GM18520 (cell line): Measurements from ENCODE around the gene CREB5.

Experiments
- ATAC-seq: cut with Tn5 transposase; IDR thresholded peaks from one replicate; pipeline ENCODE4 v1.9.1; 2021; ENCODE audit not compliant: unreplicated experiment

Gene CREB5

GRCh38 chr7:28406192-28406591 lies 6.1 kb upstream of the CREB5 start:
- ATAC-seq, result no peak

GRCh38 chr7:28407651-28408050 lies 4.7 kb upstream of the CREB5 start:
- no peak for ATAC-seq

DNA sequence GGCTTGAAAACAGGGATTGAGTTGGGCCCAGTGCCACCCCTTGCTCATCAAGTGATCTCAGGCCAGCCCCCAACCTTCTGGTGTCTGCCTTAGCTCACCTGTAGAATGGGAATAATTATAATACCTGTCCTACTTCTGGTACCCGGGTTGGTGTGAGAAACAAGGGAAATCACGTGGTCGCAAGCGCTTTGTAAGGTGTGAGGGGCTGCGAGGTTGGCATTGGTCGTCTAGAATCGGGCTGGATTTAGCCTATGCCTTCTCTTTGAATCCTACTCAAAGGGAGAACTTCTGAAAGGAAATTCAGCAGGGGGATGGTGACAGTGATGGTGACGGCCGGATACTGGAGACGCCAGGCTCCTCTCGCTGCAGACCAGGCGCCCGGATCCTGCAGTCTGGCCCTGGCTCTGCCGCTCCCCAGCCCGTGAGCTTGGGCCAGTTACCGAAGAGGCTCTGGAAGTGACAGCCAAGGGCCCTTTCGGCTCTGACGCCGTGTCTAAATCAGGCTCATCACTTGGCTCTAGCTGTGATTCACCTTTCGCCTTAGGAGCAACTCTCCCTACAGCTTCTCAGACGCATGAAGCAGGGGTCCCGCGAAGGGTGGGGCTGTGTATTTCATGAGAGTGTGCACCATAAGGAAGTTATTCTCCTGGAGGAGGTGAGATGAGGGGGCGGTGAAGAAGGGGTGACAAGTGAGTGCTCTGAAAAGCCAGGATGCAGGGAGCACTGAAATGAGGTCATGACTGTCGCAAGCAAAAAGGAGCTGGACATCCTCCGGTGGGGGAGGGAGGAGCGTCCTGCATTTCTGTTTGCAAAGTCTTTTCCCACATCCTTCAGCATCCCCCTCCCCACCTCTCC lies 4.0 kb upstream of the CREB5 start:
- no peak for ATAC-seq

DNA sequence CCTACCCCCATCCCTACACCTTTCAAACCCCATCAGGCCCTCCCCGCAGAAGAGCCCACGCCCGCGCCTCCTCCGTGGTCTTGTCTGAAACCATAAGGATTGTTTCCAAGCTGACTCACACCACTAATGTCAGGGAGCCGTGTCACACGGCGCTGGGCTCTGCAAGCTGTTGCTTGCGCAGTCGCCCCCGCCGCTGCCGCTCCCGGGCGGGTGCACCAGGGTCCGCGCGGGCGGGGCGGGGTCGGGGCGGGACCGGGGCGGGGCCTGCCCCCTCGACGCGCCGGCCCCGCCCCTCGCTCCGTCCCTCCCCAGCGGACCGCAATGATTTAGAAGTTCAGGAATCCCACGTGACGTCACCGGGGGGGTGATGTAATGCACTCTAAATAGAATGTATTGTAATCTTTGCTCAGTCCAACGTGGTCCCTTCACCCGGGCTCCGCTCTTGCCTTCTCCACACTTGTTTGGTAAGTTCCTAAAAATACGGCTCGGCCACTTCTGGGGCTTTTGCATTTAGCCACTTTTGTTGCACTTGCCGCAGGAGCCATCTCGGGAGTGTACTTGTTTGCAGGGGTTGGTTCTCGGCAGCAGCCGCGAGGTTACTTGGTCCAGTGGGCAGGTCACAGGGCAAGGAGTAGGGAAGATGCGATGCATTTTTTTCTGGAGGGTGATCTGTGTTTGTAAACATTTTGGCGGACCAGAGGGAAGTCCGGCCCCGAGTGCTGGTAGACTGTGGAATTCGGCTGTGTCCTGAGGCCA lies 3.2 kb upstream of the CREB5 start:
- no peak for ATAC-seq

DNA sequence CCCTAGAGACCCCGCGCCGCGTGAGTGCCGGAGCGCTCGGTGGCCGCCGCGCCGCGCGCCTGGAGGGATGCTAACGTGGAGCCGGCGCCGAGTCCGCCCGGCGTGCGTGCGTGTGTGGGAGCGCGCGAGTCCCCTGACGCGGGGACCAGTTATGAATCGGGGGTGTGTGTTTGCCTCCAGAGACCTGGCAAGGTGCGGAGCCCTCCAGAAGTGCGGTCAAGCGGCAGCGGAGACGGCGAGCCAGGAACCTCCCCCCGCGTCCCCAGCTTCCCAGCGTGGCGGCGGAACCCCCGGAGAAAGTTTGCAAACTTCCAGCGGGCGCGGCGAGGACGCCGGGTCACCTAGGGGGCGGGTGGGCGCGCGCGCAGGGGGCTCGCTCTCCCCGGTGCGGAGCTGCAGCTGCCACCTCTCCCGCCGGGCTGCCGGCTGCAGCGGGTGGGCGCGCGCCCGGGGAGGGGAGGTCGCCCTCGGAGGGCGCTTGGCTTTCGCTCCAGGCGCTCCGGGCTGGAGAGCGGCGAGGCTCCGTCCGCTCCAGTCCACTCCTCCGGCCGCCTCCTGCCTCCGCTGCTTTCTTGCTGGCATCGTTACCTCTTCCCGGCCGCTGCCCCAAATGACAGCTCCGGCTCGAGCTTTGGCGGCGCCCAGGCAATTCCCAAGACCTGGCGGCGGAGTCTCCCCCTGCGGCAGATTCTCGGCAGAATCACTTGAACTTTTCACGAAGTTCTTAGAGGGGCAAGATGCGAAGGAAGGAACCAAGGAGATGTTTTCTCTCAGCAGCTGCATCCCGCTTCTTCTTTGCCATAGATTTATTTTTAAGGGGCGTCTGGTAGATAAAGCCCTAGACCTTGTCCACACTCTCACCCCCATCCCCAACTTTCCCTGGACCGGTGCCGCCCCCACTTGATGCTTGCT lies 2.3 kb upstream of the CREB5 start:
- ATAC-seq, result no peak

- no peak for ATAC-seq
Measured at GRCh38 chr7:28410628-28411531, 1.4 kb upstream of the CREB5 start.

GRCh38 chr7:28413011-28413410 lies 693 bp downstream of the CREB5 start:
- ATAC-seq, result no peak

GRCh38 chr7:28414453-28414852 lies 2.1 kb downstream of the CREB5 start:
- no peak for ATAC-seq

GRCh38 chr7:28417321-28417940 lies 5.1 kb downstream of the CREB5 start:
- no peak for ATAC-seq

- no peak for ATAC-seq
Measured at GRCh38 chr7:28418311-28418710, 6.0 kb downstream of the CREB5 start.

DNA sequence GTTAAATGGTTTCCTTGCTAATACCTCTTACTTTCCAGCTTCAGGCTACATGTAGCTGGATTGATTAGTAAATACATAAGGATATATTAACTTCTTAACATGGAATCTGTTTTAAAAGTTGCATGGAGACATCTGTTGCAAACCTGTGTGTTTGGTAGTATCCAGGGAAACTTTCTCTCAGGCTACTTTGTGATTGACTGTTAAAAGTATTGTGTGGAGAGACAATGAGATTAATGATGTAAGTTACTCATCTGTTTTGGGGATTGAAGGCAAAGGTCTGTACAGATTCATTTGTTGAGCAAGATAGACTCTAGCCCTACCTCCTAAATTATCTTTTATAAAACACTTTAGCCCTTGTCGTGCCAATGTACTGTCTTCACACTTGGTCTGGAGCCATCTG lies 6.6 kb downstream of the CREB5 start:
- ATAC-seq, result no peak

- ATAC-seq, result no peak
Measured at GRCh38 chr7:28419716-28420115, 7.4 kb downstream of the CREB5 start.

DNA sequence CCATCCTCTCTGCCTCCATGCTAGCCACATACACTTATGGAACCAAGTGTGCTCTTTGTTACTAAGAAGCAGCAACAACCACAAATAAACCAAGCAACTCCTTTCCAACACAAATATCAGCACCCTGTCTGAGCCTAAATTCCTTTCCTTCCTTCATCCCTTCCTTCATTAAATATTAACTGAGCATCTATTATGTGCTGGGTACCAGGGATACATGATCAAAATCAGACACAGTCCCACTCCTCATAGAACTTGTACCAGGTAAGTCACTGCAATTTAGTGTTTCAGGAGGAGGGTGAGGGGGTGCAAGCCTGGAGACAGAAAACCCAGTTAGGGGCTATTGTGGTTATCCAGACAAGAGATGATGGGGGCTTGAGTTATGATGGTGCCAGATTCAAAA lies 10.8 kb downstream of the CREB5 start:
- ATAC-seq, result no peak

- ATAC-seq, result no peak
Measured at GRCh38 chr7:28423918-28424514, 11.7 kb downstream of the CREB5 start.

- ATAC-seq, result no peak
Measured at GRCh38 chr7:28425496-28425895, 13.2 kb downstream of the CREB5 start.

DNA sequence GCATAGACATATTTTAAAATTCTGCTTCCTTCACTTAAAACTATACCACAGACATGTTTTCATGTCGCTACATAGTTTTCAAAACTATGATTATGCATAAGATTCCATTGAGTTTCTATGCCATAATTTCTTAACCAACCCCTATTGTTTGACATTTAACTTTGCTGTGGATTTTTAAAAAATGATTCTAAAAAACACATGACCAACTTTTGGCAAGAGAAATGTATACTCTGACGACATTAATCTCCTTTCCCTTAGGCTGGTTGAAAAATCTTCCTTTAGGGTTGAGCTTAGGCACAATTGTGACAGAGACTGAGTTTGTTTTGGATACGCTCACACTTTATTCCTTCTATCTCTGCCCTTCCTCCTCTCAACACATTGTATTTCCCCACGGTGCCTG lies 14.9 kb downstream of the CREB5 start:
- no peak for ATAC-seq

GRCh38 chr7:28430616-28431015 lies 18.3 kb downstream of the CREB5 start:
- ATAC-seq, result no peak

DNA sequence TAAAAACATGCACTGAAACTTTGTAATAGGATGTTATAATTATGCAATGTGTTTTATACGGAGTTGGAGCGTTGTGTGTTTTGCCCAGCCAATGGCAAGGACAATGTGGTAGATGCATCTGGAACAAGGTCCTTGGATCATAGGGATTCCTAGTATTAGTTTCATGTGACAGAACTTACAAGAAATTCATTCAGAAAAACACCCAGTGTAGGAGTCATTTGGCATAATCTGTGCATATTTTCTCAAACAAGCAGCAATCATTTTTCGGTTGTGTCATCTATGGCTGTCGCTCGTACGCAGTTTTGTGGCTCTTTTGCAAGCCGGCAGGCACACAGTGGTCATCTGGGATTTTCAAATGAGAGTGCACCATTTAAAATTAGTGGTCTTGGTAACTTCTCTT lies 19.8 kb downstream of the CREB5 start:
- no peak for ATAC-seq

DNA sequence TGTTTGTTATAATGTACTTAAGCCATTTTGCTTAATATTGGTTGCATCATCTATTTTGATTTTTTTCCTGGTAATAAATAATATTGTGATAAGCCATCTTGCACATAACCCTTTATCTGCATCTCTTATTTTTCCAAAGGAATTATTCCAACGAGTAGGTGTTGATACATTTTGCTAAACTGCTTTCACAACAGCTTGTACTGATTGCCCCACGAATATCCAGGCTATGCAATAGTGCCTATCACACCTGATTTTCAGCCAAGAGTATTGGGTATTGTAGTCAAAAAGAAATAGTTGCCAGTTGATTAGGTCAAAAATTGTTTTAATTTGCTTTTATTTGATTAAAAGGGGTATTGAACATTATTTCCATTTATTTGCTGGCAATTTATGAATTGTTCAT lies 20.7 kb downstream of the CREB5 start:
- no peak for ATAC-seq
